GM21447 (cell line): ENCODE measurements around the gene TRAP1.

Experiments used
- ATAC-seq: cut with Tn5 transposase; IDR thresholded peaks from one replicate; pipeline ENCODE4 v1.9.1; 2021; ENCODE audit not compliant: unreplicated experiment

TRAP1 gene

DNA sequence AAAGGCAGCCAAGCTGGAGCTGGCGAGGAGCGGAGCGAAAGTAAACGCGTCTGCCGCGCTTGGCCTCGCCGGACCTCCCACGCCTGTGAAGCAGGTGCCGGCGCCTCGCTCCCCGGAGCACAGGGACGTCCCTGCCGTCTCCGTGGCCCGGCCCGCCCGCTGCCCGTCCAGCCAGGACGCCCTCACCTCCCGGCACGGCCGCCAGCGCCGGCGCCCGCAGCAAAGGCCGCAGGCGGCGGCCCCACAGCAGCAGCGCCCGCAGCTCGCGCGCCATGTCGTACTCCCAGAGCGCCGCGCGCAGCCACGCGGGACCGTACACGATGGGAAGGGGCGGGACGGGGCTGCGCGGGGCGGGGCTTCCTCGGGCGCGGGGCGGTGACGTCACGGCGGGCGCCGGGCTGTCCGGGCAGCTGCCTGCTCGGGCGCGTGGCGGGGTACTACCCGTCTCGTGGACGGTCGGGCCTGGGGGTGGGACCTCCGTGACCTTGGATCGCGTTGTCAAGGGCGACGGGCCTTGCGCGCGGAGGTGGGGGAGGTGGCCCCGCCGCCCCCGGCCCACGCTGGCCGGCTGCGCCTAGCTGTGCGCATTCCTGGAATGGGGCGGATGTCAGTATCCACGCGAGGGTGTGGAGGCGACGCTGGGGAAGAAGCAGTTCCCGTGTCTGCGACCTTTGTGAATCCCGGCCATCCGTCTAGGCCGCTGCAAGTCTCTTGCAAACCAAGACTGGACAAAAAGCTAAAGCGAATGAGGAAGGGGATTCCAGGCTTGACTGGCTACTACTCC lies at the start of gene TRAP1:
TSS of gene TRAP1 (minus strand) at position 290 of the 784 bp plus-strand sequence. CDS start at position 274, 16 bp downstream.
- ATAC-seq: peak; percentile 81

DNA sequence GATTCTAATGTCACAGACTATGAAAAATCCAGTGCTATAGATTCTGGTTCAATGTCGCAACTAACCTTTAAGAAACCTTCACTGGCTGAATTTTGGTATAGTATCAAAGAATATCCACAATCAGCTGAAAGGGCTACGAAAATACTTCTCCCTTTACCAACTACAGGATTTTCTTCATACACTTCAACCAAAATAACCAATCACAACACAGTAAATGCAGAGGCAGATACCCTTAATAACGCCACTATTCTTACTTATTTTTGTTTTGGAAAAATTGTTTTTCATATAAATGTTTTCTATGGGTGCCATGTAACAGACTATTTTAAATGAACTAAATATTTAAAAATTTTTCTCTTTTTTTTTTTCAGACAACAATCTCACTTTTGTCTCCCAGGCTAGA lies 48.9 kb upstream of the TRAP1 start:
- no peak for ATAC-seq

DNA sequence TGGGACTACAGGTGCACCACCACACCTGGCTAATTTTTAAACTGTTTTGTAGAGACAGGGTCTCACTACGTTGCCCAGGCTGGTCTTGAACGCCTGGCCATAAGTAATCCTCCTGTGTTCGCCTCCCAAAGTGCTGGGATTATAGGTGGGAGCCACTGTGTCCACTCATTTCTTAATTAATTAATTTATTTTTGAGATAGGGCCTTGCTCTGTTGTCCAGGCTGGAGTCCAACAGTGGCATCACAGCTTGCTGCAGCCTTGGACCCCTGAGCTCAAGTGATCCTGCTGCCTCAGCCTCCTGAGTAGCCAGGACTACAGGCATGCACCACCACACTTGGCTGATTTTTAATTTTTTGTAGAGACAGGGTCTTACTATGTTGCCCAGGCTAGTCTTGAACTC lies 47.1 kb upstream of the TRAP1 start:
- ATAC-seq: no peak

DNA sequence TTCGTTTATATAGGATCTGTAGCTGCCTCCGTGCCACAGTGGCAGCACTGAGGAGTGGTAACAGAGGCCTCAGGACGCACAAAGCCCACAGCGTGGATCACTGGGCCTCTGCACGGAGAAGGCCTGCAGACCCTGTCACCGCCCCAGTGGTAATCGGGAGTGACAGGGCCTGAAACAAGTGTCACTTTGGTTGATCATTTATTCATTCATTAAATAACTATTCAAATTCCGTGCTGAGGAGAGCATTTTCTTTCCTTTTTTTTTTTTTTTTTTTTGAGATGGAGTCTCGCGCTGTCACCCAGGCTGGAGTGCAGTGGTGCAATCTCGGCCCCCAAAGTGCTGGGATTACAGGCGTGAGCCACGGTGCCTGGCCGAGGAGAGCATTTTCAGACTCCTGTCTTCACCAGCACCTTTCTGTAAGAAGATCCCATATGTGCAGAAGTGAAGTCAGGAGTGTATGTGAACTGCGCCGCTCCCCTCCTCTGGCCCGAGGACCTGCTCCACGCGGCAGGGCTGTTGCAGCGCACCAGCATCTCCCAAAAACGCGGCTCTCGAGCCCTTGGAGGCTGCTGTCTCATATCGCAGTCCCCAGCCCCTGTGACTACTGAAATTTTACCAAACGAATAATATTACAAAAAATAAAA lies 44.9 kb upstream of the TRAP1 start:
- ATAC-seq: no peak

DNA sequence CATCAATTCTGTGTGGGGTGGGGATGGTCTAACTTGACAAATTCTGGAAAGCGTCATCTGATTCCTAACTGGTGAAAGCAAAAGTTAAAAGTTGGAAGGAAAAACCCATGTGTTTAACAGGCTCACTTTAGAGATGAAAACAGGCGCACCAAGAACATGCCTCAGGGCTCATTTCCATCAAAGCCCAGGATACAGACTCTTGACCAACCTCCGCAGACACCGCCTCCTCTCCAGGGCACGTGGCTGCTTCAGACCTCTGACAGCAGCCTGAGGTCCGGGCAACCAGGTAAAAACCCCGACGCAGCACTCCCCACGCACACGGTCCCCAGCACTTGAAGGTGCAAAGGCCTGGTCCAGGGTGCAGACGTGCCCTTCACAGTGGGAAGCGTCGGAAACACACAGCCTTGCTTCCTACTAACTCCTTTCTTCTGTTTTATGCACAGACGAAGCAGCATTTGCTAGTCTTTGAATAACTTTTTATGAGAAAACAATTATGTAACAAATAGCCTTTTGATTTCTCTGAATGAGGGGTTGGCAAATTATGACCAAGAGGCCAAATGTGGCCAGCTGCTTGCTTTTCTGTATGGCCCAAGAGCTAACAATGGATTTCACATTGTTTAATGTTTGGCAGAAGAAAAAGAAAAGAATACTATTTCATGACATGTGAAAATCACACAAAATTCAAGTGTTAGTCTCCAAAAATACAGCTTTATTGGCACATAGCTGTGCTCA lies 44.2 kb upstream of the TRAP1 start:
- no peak for ATAC-seq

DNA sequence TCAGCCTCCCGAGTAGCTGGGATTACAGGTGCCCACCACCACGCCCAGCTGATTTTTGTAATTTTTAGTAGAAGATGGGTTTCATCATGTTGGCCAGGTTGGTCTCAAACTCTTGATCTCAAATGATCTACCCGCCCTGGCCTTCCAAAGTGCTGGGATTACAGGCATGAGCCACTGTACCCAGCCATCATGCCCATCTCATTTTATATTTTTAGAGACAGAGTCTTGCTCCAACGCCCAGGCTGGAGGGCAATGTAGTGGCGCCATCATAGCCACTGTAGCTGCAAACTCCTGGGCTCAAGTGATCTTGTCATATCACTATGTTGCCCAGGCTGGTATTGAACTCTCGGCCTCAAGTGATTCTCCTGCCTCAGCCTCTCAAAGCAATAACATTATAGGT lies 43.2 kb upstream of the TRAP1 start:
- no peak for ATAC-seq

DNA sequence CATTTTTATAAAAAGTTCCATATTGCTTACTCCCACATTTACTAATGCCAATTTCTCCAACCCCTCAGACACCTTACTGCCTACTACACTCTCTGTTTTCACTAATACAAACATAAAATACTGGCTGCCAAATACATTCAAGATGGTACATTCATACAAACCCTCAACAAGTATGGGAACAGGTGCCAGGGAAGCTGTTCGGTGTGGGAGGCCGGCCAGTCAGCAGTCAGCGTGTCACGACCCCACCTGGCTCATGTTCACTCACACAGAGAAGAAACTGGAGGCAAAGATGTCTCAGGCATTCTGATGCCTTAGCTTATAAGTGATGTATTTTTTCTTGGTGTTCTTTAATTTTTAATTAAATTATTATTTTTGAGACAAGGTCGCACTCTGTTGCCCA lies 42.4 kb upstream of the TRAP1 start:
- ATAC-seq: no peak

DNA sequence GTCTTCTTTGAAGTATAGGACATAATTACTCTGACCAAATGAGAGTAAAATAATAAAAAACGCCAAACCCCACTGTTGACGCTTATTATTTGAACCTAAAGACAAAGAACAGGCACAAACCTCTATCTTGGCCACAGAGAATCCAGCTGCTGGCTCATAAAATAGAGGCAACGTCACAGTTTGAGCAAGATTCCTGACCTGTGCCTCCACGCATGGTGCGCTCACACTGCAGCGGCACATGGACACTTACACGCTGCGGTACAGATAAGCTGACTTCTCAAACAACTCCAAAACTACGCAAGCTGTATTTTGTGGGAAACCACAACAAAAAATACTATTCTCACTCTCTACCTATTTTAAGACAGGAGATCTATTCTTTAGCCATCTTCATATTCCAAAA lies 38.8 kb upstream of the TRAP1 start:
- ATAC-seq: no peak

DNA sequence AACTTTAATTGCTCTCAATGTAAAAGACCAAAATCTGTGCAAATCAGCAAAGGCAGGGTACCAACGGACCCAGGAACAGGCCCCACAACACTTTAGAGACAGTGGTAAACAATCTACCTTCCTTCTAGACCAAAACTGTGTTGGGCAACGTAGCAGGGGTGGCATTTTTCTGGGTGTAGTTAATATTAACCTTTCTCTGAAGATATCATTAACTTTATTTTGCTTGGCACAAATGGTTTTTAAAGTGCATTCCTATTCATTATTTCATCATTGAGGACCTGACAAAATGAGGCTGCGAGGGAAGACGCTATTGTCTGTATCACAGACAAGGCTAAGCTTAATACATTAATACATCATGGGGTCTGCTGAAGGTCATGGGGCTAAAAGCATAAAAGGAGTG lies 37.9 kb upstream of the TRAP1 start:
- ATAC-seq: no peak

DNA sequence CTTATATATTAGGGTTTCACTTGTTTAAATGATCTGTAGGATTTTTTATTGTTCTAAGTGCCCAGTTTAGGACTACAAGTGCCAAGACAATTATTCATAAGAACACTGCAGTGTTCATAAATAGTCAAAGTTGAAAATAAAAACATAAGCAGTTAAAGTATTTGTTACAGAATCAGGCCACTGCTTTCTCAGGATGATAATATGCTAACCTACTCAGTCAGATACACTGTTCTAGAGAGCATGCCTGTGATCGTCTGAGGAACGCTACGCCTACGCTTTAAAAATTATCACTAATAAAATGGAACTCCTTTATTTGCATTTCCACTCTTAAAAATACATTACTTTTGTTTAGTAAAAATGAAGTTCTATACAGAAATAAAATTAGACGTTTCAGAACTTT lies 37.4 kb upstream of the TRAP1 start:
- no peak for ATAC-seq

DNA sequence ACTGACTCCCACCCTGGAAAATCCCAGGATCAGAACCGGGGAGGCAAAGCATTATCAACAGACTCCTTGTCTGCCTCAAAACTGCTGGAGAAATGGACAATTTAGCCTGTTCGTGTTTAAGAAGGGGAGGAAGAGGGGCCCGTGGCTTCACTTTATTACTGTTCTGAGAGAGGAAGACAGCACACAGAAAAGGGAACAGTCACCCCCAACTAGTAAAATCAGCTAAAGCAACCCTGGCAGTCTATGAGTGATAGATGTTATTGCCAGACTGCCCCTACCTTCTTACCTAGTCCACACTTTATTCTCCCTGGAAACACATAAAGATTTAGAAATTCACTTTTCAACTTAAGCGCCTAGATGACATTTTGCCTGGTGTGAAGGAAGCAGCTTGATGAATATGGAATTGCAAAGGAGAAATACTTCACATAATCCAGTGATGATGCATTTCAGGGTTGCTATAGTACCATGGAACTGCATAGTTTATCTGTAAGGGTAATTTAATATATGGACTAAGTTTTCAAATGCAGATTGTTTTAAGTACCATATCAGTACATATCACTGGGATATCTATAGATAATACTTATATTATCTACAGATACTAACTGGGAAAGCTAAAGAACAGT lies 36.9 kb upstream of the TRAP1 start:
- no peak for ATAC-seq

DNA sequence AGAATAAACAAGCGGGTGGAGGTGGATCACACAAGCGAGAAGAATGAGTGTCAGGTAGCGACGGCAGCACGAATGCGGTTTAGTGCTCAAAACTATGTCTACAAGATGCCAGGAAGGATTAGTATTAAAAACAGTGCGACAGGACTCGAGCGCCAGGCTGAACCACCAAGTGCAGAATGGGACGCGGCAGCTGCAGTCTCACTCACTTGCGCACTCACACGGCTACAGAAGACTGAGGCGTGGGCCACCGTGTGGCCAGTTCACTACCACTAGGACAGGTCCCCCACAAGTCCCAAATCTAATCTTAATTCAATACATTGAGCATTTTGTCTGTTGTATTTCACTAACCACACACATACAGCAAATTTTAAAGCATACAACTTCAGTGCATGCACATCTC lies 35.7 kb upstream of the TRAP1 start:
- ATAC-seq: no peak

DNA sequence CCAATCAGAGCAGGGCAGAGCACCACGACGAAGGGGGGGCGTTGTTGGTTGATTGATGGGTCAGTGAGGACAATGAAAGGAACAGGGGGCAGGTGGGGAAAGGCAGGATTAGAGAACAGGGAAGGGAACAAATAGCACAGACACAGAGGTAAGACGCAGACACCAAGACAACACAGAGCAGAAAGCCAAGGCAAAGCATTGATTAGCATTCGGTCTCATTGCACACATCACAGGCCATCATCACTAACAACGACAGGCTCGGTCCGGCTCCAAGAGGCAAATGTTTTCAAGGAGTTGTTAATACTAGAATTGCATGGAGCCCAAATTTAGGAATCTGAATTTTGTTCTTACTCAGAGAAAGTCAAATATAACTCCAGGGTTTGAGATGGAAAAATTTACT lies 34.6 kb upstream of the TRAP1 start:
- no peak for ATAC-seq

DNA sequence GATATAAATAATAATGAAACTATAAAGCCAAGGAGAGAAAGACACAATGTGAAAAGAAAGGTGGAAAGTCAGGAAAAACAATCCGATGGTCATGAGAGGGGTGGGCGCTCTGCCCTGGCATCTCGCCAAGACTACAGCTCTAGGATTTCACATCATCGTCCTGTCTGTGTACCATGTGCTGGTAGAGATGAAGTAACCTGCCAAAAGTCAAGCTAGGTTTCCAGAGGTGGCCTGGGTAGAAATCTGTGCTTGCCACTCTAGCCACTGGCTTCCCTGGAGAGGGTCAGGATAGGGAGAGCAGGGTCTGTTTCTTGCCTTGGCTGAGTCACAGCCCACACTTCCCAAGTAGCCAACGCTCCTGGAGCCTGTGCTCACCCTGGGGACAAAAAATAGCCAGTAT lies 31.0 kb upstream of the TRAP1 start:
- no peak for ATAC-seq

DNA sequence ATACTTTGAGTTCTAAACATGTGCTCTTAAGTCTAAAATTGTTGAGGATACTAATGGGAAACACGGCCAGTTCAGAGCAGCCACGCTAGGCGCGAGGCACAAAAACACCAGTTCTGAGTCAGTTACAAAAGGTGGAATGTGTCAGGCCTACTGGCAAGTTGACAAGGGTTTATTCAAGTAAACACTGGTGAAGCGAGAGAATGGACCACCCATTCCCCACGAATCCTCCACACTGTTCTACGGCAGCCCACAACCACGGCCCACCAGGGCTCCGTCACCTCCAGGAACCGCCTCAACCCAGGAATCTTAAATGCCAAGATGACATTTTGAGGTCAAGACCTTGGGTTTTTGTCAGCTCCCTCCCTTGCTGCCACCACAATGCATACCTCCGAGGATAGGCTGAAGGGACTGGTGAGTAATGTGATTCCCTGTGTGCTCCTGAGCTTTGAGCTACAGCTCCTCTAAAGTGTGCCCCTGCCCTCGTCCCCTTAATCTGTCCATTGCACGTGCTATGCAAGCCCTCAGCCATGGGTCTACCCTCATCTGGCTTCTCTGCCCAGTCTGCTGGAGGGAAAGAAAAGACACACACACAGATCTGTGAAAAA lies 28.5 kb upstream of the TRAP1 start:
- ATAC-seq: no peak

DNA sequence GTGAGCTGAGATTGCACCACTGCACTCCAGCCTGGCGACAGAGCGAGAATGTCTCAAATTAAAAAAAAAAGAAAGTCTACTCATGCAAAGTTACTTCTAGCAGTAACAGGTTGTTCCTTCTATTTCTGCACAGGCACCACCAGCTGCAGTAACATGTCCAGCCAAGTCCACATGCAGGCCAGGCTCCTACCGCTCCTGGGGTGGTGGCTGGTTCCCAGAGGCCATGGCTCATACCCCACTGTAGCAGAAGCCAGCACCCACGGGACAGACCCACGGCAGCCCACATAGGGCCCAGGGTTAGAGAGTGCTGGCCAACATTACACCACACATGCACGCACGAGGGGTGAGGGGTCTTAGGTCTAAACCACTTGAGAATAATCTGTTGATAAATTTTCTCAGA lies 26.7 kb upstream of the TRAP1 start:
- no peak for ATAC-seq

DNA sequence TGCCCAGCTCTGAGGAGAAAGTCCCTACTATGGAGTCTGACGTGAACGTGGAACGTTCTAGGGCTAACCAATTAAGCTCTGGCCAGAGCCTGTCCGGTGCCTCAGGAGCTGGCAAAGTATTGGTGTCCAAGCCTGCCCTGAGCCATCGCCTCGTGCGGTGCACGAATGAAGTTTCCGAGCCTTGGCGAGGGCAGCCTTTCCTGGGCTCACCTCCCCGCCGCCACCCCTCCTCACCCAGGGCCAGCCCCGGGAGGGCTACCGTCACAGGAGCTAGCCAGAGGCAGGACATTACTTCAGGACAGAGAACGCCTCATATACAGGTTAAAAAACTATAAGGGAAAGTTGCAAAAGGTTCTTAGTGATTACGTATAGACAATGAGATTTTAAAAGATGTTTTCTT lies 23.6 kb upstream of the TRAP1 start:
- ATAC-seq: no peak

DNA sequence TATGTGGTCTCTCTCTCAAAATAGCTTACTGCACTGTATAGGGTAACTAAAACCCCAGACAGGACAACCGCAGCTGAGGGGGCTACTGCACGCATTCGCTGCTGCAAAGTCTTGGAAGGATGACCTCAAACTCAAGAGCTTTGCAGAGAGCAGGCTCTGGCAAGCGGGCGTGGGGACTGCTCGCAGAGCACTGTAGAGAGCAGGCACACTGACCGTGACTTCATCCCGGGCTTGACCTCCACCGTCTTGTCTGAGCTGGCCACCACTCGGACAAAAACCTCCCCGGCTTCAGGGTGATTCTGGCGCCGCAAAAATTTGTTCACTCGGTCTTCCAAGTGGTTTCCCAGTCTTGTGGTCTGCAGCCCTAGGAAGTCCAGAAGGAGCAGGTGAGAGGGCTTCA lies 22.9 kb upstream of the TRAP1 start:
- ATAC-seq: no peak

DNA sequence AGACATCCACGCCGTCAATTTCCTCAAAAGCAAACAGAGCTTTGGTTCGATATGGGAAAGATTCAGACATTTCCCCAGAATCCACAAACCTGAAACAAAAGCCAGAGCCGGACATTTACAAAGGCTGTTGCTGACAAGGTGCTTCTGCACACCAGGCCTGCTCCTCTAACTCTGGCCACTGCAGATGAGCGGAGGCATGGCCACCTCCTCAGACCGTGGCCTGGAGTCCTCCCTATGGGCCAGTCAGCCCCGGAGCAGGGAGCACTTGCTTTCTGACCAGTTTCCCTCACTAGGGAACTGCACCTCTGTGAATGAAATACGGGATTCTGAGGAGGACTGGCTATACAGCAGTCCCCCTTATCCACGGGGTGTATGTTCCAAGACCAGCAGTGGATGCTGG lies 22.3 kb upstream of the TRAP1 start:
- no peak for ATAC-seq

DNA sequence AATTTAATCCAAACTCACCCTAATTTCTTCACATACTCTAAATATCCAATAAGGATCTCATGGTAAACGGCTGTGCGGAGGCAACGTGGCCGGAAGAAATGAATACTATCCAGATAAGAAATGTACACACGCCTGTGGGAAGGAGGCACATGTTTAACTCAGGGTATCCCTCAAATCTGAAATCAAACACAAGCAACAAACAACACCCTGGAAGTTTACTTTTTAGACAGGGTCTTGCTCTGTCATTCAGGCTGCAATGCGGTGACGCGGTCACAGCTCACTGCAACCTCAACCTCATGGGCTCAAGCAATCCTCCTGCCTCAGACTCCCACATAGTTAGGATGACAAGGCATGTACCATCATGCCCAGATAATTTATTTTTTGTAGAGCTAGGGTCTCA lies 21.2 kb upstream of the TRAP1 start:
- no peak for ATAC-seq

DNA sequence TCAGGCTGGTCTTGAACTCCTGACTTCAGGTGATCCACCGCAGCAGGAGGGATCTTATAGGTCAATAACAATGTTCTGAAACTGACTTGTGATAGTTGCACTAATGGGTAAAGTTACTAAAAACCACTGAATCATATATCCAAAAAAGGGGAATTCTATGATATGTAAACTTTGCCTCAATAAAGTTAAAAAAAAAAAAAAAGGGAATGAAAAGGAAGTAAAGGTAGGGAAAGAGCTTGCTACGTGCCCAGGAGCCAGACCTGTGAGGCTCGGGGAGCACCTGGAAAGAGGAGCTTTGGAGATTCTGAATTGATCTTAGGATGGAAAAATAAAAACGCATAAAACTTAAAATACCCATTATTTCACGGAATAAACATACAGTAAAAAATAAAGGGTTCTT lies 20.8 kb upstream of the TRAP1 start:
- ATAC-seq: no peak
